Subcutaneous adipose tissue (tissue), 4 donors: Measurements from ENCODE around the gene NCK2. TPM values are rescaled to one million over a fixed set of nuclear protein-coding genes. Genes with fewer than 3 reads are reported as not detected.

Source experiments
- total RNA-seq, 4 donors: library from RNA; depleted of rRNA; stranded (reverse); fragments of >200 nt; gene quantifications; one replicate each; pipeline ENCODE4 v1.1.0, GENCODE V29; 2016
- TF ChIP-seq, protein P1 (sequence below): fragments of 450-650 bp; IDR thresholded peaks from one replicate; pipeline ENCODE4 v1.5.1; 2016; ENCODE audit warnings: low read depth, mild to moderate bottlenecking, control low read depth, antibody characterized with exemption, moderate library complexity

Gene NCK2
- total RNA-seq, 4 donors from 2014 or later, result 24.3 to 35.2 (median 27.0) TPM

DNA sequence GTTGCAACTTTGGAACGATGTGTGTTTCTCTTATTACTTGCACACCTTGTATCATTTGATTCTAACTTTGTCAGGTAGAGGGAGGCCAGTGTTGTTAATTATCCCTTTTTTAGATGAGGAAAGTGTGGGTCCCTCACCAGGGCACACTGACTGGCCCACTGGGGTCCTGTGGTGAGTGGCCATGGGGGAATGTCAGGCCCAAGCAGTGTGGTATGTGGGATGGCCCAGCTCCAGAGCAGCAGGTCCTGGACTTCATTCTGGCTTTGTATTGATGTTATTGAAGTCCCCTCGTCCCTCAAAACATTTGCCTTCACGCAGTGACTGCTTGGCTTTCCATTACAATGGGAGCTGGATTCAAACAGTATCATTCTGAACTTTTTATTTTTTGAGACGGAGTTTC lies 11.7 kb downstream of the NCK2 start:
- TF ChIP-seq, protein P1, sequence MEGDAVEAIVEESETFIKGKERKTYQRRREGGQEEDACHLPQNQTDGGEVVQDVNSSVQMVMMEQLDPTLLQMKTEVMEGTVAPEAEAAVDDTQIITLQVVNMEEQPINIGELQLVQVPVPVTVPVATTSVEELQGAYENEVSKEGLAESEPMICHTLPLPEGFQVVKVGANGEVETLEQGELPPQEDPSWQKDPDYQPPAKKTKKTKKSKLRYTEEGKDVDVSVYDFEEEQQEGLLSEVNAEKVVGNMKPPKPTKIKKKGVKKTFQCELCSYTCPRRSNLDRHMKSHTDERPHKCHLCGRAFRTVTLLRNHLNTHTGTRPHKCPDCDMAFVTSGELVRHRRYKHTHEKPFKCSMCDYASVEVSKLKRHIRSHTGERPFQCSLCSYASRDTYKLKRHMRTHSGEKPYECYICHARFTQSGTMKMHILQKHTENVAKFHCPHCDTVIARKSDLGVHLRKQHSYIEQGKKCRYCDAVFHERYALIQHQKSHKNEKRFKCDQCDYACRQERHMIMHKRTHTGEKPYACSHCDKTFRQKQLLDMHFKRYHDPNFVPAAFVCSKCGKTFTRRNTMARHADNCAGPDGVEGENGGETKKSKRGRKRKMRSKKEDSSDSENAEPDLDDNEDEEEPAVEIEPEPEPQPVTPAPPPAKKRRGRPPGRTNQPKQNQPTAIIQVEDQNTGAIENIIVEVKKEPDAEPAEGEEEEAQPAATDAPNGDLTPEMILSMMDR, result no peak

DNA sequence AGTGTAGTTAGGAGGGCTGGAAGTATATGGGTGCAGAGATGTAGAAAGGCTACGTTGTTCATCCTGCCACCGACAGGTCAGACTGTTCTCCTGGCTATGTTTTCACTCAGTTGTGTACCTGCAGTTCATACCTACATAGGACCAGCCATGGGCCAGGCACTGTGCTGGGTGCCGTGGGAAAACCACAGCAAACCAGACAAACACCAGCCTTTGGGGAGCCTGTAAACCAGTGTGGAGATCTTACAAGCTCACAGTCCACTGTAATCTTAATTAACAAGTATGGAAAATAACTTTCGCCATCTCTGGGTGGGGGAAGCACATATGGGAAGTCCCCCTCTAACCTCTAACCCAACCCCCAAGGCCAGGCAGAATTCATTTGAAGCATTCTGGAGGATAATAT lies 12.7 kb downstream of the NCK2 start:
- TF ChIP-seq, protein P1, result no peak

DNA sequence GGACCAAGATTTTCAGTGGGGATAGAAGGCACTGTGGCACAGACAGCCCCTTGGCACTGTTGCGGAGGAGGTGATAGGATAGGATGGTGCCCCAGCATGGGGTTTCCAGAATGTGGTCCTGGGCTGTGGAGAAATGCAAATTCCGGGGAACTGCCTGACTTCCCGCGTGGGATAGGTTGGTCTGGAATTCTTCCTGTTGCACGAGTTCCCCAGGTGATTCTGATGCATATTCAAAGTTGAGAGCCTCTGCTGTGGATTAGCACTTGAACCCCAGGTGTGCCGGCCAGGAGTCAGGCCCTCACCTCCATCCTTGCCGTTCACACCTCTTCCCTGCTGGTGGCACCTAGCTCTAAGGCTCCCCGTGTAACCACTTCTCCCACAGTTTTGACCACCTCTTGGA lies 15.5 kb downstream of the NCK2 start:
- TF ChIP-seq, protein P1, result no peak

DNA sequence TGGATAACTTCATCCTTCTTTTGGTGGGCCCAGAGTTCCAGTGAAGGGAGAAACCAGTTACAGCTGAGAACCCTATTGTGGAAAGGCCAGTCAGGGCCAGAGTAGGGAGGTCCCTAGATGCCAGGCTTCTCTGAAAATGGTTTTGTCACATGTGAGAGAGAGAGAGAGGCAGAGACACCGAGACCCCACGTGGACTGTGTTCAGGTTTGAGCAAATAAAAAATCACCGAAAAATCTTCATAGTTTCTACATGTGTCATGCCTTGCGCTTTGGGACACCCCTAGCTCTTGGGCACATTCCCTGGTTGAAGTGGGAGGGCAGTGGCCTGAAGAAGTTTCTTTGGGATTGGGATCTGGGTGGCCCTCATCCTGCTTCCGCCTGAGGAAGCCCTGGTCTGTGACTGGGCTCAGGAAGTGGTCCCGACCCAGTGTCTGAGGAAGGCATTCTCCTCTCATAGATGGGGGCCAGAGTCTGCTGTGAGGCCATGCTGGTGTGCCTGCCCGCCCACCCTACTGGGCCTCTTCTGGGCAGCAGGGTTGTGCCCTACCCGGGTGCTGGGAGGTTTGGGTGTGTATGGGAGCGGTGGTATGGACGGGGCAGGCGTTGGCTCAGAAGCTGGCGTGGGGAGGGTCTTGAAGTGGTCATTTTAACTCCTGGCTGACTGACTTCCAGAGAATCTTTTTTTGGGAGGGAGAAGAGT lies 16.1 kb downstream of the NCK2 start:
- TF ChIP-seq, protein P1, result no peak

DNA sequence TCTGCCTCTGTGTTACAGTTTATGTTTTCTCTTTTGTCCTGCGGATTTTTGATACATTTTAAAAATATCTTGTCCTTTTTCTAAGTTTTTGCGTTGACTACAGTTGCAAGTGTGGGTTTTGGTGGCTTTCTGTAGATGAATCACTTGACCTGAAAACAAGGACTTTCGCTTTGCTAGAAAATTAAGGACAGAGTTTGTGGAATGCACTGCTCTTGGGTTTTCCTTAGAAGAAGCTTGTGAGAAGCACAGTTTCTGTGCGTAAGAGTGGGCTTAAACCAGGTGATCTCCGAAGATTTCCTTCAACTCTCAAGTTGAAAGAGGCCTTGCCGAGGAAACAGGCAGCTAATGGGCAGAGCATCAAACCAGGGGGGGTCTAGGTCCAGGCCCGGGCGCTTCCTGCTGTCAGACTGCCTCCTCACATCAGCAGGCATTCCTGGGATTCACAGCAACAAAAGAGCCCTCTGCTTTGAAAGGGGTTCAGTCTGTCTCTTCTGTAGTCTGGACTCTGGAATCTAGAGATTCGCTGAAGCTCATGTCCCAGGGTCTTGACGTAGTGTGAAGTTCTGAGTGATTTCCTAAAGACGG lies 17.3 kb downstream of the NCK2 start:
- TF ChIP-seq, protein P1, result no peak

DNA sequence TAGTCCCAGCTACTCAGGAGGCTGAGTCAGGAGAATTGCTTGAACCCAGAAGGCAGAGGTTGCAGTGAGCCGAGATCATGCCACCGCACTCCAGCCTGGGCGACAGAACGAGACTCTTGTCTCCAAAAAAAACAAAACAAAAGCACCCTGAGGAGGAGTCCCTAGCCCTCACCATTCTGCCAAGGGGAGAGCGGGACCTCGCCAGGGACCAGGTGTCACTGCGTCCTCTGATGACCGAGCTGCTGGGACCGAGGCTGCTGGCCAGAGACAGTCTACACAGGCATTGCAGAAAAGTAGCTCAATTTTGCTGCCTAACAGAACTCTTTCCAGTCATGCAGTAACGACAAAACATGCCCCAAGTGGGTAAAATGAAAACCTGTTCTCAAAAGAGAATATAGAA lies 18.4 kb downstream of the NCK2 start:
- TF ChIP-seq, protein P1, result no peak

DNA sequence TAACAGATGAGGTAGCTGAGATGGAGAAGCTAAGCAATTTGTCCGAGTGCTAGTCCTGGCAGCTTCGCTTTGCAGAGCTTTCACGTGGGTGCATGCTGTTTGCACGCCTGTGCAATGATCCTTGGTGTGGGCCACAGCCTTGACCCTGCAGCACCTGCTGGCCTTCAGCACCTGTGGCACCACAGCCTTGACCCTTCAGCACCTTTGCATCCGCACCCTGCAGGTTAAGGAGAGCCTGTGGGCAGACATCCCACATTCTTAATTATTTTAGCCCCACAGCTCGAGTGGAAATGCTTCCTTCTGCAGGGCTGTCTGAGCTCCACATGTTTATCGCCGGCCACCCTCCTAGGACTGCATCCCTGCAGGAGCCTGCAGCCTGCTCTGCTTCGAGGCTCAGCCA lies 19.3 kb downstream of the NCK2 start:
- TF ChIP-seq, protein P1, result no peak
